ENCODE measurements around the gene RAB1B. TPM values are rescaled to one million over a fixed set of nuclear protein-coding genes. Genes with fewer than 3 reads are reported as not detected.

The RAB1B gene
- total RNA-seq = 125 TPM
- long read RNA-seq, transcript RAB1B-201 (6 exons, 2,007 nt) = major isoform, 48 of 56 reads
- long read RNA-seq, partial matches to known transcripts = 7 of 56 reads
- long read RNA-seq, other reads (novel, unspliced or antisense) = 1 of 56 reads

GRCh38 chr11:66268244-66268951 lies at the start of gene RAB1B:
Gene RAB1B (plus strand): TSS chr11:66268639. CDS start chr11:66268680, 41 bp downstream.
- DNase-seq (ENCODE audit: missing footprints) (peak; percentile 100), ATAC-seq (peak; percentile 94)
- intact Hi-C loops (cut with DNase I) = no loop called here

GRCh38 chr11:66218846-66219620 lies 49.4 kb upstream of the RAB1B start:
- no peak for DNase-seq (ENCODE audit: missing footprints)
- no peak for ATAC-seq

GRCh38 chr11:66219846-66220565 lies 48.4 kb upstream of the RAB1B start:
- no peak for DNase-seq (ENCODE audit: missing footprints)
- intact Hi-C loops (cut with DNase I) = loop anchor here (5.0 kb wide), 1 partner anchor 117 kb away; the partner anchor contains the start of gene RIN1
- no peak for ATAC-seq

More at GRCh38 chr11:66218846-66219620, 49.4 kb upstream of the RAB1B start:
- intact Hi-C loops (cut with DNase I) = no loop called here

- intact Hi-C loops (cut with DNase I) = loop anchor here (5.0 kb wide), 1 partner anchor 117 kb away; the partner anchor contains the start of gene RIN1
Observed at GRCh38 chr11:66220566-66220935, 47.9 kb upstream of the RAB1B start.

GRCh38 chr11:66221012-66221411 lies 47.4 kb upstream of the RAB1B start:
- intact Hi-C loops (cut with DNase I) = loop anchor here (5.0 kb wide), 1 partner anchor 116 kb away; the partner anchor contains the start of gene RIN1
- ATAC-seq (no peak), DNase-seq (ENCODE audit: missing footprints) (no peak)

More at GRCh38 chr11:66220566-66220935, 47.9 kb upstream of the RAB1B start:
- ATAC-seq (no peak), DNase-seq (ENCODE audit: missing footprints) (no peak)

- DNase-seq (ENCODE audit: missing footprints) (no peak), ATAC-seq (no peak)
- intact Hi-C loops (cut with DNase I) = loop anchor here (1.0 to 5.0 kb wide), 3 partner anchors 37 to 116 kb away; partner anchors contain the start of gene RIN1
Observed at GRCh38 chr11:66221726-66222236, 46.7 kb upstream of the RAB1B start.

- ATAC-seq (peak; percentile 89), DNase-seq (ENCODE audit: missing footprints) (peak; percentile 96)
- intact Hi-C loops (cut with DNase I) = loop anchor here (1.0 to 5.0 kb wide), 3 partner anchors 36 to 115 kb away; partner anchors contain the start of gene RIN1
Observed at GRCh38 chr11:66222358-66223149, 45.9 kb upstream of the RAB1B start.

GRCh38 chr11:66224226-66224855 lies 44.1 kb upstream of the RAB1B start:
- DNase-seq (ENCODE audit: missing footprints) (no peak), ATAC-seq (no peak)
- intact Hi-C loops (cut with DNase I) = loop anchor here (5.0 kb wide), 1 partner anchor 113 kb away; the partner anchor contains the start of gene RIN1

- DNase-seq (ENCODE audit: missing footprints) (no peak), ATAC-seq (peak; percentile 47)
- intact Hi-C loops (cut with DNase I) = no loop called here
Observed at GRCh38 chr11:66225066-66225465, 43.4 kb upstream of the RAB1B start.

GRCh38 chr11:66226101-66226500 lies 42.3 kb upstream of the RAB1B start:
- ATAC-seq (no peak), DNase-seq (ENCODE audit: missing footprints) (no peak)
- intact Hi-C loops (cut with DNase I) = no loop called here

- no peak for ATAC-seq
- intact Hi-C loops (cut with DNase I) = no loop called here
- DNase-seq (ENCODE audit: missing footprints) = peak; percentile 7
Observed at GRCh38 chr11:66227700-66228099, 40.7 kb upstream of the RAB1B start.

- DNase-seq (ENCODE audit: missing footprints) = no peak
- intact Hi-C loops (cut with DNase I) = no loop called here
- no peak for ATAC-seq
Observed at GRCh38 chr11:66228521-66228920, 39.9 kb upstream of the RAB1B start.

GRCh38 chr11:66230156-66230555 lies 38.3 kb upstream of the RAB1B start:
- no peak for ATAC-seq
- DNase-seq (ENCODE audit: missing footprints) = peak; percentile 15
- intact Hi-C loops (cut with DNase I) = no loop called here

GRCh38 chr11:66230978-66231377 lies 37.5 kb upstream of the RAB1B start:
- intact Hi-C loops (cut with DNase I) = no loop called here
- DNase-seq (ENCODE audit: missing footprints) (peak; percentile 34), ATAC-seq (no peak)

GRCh38 chr11:66231561-66231960 lies 36.9 kb upstream of the RAB1B start:
- ATAC-seq (no peak), DNase-seq (ENCODE audit: missing footprints) (peak; percentile 44)
- intact Hi-C loops (cut with DNase I) = no loop called here

GRCh38 chr11:66232769-66233168 lies 35.7 kb upstream of the RAB1B start:
- no peak for ATAC-seq
- intact Hi-C loops (cut with DNase I) = no loop called here
- peak; percentile 44 for DNase-seq (ENCODE audit: missing footprints)

GRCh38 chr11:66233301-66233700 lies 35.1 kb upstream of the RAB1B start:
- intact Hi-C loops (cut with DNase I) = no loop called here
- ATAC-seq = no peak
- DNase-seq (ENCODE audit: missing footprints) = peak; percentile 25

All from Right ventricle myocardium inferior (tissue), 1 donor.